Measurements from ENCODE around the gene PCDHB8.
A peak's percentile ranks its signal among the peaks of the same experiment; 100 is the strongest.
"Not testable (repeated sequence)": the region's sequence is repeated elsewhere in the genome, so short reads cannot be mapped to it uniquely, and the experiment has no call there.

The PCDHB8 gene

GRCh38 chr5:141199359-141200235, 22.0 kb downstream of the PCDHB8 start, which contains the start of gene PCDHB11:
Gene PCDHB11 (plus strand): TSS chr5:141199627. CDS start chr5:141199775, 148 bp downstream.
- DNase-seq (ENCODE audit: low read depth), result no peak
- H3K4me3 ChIP-seq (ENCODE audit: control insufficient read depth, low read depth, low read length), result no peak within 1 kb of the TSS
- TF ChIP-seq CTCF (conservative IDR thresholded peaks at IDR 0.05; ENCODE audit: control insufficient read depth, insufficient read depth, low read depth, low read length), result no peak

GRCh38 chr5:141201126-141201525, 23.5 kb downstream of the PCDHB8 start:
- not testable (repeated sequence) for H3K4me3 ChIP-seq (ENCODE audit: control insufficient read depth, low read depth, low read length); DNase-seq (ENCODE audit: low read depth)

- not testable (repeated sequence) for DNase-seq (ENCODE audit: low read depth); H3K4me3 ChIP-seq (ENCODE audit: control insufficient read depth, low read depth, low read length)
These were observed 24.1 kb downstream of the PCDHB8 start for GRCh38 chr5:141201646-141202045.

- no peak for DNase-seq (ENCODE audit: low read depth)
- no peak within 1 kb of the TSS for H3K4me3 ChIP-seq (ENCODE audit: control insufficient read depth, low read depth, low read length)
- no peak for TF ChIP-seq CTCF (conservative IDR thresholded peaks at IDR 0.05; ENCODE audit: control insufficient read depth, insufficient read depth, low read depth, low read length)
These were observed 30.9 kb downstream of the PCDHB8 start, which contains the start of gene PCDHB12 for GRCh38 chr5:141208478-141208877. Gene PCDHB12 (plus strand): TSS chr5:141208719. CDS start chr5:141208908, 189 bp downstream.

- not testable (repeated sequence) for DNase-seq (ENCODE audit: low read depth); H3K4me3 ChIP-seq (ENCODE audit: control insufficient read depth, low read depth, low read length)
These were observed 32.7 kb downstream of the PCDHB8 start for GRCh38 chr5:141210281-141210680.

GRCh38 chr5:141210849-141211248, 33.3 kb downstream of the PCDHB8 start:
- not testable (repeated sequence) for H3K4me3 ChIP-seq (ENCODE audit: control insufficient read depth, low read depth, low read length); DNase-seq (ENCODE audit: low read depth)

- H3K4me3 ChIP-seq (ENCODE audit: control insufficient read depth, low read depth, low read length), result not testable (repeated sequence)
These were observed 36.2 kb downstream of the PCDHB8 start, which contains the start of gene PCDHB13 for GRCh38 chr5:141213656-141214339. Gene PCDHB13 (plus strand): TSS chr5:141213919. CDS start chr5:141214124, 205 bp downstream.

GRCh38 chr5:141214583-141214982, 37.0 kb downstream of the PCDHB8 start:
- DNase-seq (ENCODE audit: low read depth); H3K4me3 ChIP-seq (ENCODE audit: control insufficient read depth, low read depth, low read length): not testable (repeated sequence)

More at GRCh38 chr5:141213656-141214339, 36.2 kb downstream of the PCDHB8 start, which contains the start of gene PCDHB13:
- peak; percentile 15 for DNase-seq (ENCODE audit: low read depth)

GRCh38 chr5:141215504-141215903, 37.9 kb downstream of the PCDHB8 start:
- H3K4me3 ChIP-seq (ENCODE audit: control insufficient read depth, low read depth, low read length), result not testable (repeated sequence)

GRCh38 chr5:141216035-141216434, 38.4 kb downstream of the PCDHB8 start:
- DNase-seq (ENCODE audit: low read depth); H3K4me3 ChIP-seq (ENCODE audit: control insufficient read depth, low read depth, low read length): not testable (repeated sequence)

More at GRCh38 chr5:141215504-141215903, 37.9 kb downstream of the PCDHB8 start:
- DNase-seq (ENCODE audit: low read depth), result not testable (repeated sequence)
